Muscle layer of duodenum (tissue), 2 donors: ENCODE results near the gene YIPF5.

Experiments used
- H3K27ac ChIP-seq: one replicate; pipeline ENCODE4 v1.7.0; 2013; ENCODE audit warnings: mild to moderate bottlenecking, low read length
- H3K27me3 ChIP-seq: one replicate; pipeline ENCODE4 v1.7.0; 2013; ENCODE audit warnings: low read depth, mild to moderate bottlenecking, control low read depth, low read length
- H3K36me3 ChIP-seq, 2 donors: one replicate each; pipeline ENCODE4 v1.7.0; 2013; ENCODE audit warnings: low read length in 2 of 2, control low read depth in 1 of 2, mild to moderate bottlenecking in 1 of 2; ENCODE audit not compliant: insufficient read depth in 2 of 2, control insufficient read depth in 1 of 2
- H3K4me1 ChIP-seq, 2 donors: one replicate each; pipeline ENCODE4 v1.7.0; 2013; ENCODE audit warnings: low read length in 2 of 2, mild to moderate bottlenecking in 2 of 2, control low read depth in 1 of 2, moderate library complexity in 1 of 2; ENCODE audit not compliant: insufficient read depth in 2 of 2, control insufficient read depth in 1 of 2
- H3K4me3 ChIP-seq, 2 donors: one replicate each; pipeline ENCODE4 v1.7.0; 2013; ENCODE audit warnings: low read length in 2 of 2, low read depth in 1 of 2, mild to moderate bottlenecking in 1 of 2
- H3K9me3 ChIP-seq, 2 donors: one replicate each; pipeline ENCODE4 v1.7.0; 2013; ENCODE audit warnings: low read length in 2 of 2, control low read depth in 1 of 2, mild to moderate bottlenecking in 1 of 2; ENCODE audit not compliant: control insufficient read depth in 1 of 2
- donor health status: healthy.

The YIPF5 gene

DNA sequence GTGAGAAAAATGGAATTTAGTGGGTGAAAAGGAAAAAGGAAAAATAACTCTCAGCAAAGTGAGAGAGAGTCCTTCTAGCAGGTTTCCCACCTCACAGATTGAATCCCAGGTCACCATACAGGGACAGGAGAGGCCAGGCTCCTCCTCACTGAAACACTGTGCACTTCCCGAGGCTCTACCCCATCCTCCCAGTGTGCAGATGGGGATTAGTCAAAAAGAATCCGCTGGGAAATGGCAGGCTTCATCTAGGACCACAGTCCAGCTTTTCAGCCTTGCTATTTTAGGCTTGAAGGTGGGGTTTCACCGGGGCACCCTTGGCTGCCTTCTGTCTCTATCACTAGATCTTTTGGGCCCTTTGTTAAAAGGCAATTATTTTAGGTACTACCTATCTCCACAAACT lies 47.8 kb downstream of the YIPF5 start:
- Histone ChIP-seq H3K4me1 (no peaks in the 10 kb centered on the region), H3K27ac (no peak overlapping the region), H3K9me3 (peaks cover 0 to 4% of the 10 kb centered on the region in 2 donors), H3K27me3 (no peaks in the 10 kb centered on the region), H3K36me3 (no peaks in the 10 kb centered on the region), H3K4me3 (no peak overlapping the region)

DNA sequence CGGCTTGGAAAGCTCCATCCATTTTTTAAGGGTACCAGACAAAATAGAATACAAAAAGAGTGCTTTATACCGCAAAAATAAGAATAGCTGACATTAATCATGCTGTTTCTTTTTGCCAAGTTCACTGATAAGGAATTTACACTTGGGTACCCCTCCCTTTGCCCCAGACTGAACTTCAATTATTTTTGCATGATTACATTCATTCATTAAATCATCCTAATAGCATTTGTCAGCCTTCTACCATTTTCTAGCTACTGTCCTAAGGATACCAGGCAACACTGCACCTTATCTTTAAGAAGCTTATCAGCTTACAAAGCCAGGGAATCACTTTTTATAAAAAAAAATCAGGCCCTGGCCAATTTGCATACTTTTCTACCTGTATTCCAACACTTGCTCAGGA lies 48.4 kb downstream of the YIPF5 start:
- no peaks in the 10 kb centered on the region for H3K4me1 ChIP-seq
- H3K27ac ChIP-seq: no peak overlapping the region
- no peaks in the 10 kb centered on the region for H3K36me3 ChIP-seq
- no peak overlapping the region for H3K4me3 ChIP-seq
- no peaks in the 10 kb centered on the region for H3K27me3 ChIP-seq
- peaks cover 0 to 4% of the 10 kb centered on the region in 2 donors for H3K9me3 ChIP-seq

DNA sequence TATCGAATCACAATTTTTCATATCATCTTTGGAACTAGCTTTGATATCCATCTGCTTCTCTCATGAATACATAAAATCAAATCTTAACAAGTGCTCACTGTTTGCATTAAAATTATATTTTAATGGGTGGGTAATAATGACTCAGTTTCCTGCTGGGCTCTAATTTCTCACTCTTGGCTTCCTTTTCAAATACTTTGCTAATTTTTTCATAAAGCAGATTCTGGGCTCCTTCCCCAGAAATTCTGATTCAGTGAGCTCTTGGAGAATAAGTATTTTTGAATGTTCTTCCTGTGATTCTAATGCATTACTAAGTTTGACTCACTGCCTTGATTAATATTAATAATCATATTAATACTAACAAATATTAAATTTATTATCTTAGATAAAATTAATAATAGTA lies 48.9 kb downstream of the YIPF5 start:
- peaks cover 0 to 4% of the 10 kb centered on the region in 2 donors for H3K9me3 ChIP-seq
- no peak overlapping the region for H3K4me3 ChIP-seq
- H3K27me3 ChIP-seq: no peaks in the 10 kb centered on the region
- no peaks in the 10 kb centered on the region for H3K4me1 ChIP-seq
- H3K36me3 ChIP-seq: no peaks in the 10 kb centered on the region
- no peak overlapping the region for H3K27ac ChIP-seq

DNA sequence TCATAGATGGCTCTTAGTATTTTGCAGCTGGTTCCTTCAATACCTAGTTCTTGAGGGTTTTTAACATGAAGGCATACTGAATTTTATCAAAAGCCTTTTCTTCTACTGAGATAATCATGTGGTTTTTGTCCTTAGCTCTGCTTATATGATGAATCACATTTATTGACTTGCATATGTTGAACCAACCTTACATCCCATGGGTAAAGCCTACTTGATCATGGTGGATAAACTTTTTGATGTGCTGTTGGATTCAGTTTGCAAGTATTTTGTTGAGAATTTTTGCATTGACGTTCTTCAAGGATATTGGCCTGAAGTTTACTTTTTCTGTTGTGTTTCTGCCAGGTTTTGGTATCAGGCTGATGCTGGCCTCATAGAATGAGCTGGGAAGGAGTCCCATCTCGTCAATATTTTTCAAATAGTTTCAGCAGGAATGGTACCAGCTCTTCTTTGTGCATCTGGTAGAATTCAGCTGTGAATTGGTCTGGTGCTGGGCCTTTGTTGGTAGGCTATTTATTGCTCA lies 49.7 kb downstream of the YIPF5 start:
- peaks cover 0 to 4% of the 10 kb centered on the region in 2 donors for H3K9me3 ChIP-seq
- H3K27ac ChIP-seq: no peak overlapping the region
- no peak overlapping the region for H3K4me3 ChIP-seq
- no peaks in the 10 kb centered on the region for H3K36me3 ChIP-seq
- H3K27me3 ChIP-seq: no peaks in the 10 kb centered on the region
- no peaks in the 10 kb centered on the region for H3K4me1 ChIP-seq

DNA sequence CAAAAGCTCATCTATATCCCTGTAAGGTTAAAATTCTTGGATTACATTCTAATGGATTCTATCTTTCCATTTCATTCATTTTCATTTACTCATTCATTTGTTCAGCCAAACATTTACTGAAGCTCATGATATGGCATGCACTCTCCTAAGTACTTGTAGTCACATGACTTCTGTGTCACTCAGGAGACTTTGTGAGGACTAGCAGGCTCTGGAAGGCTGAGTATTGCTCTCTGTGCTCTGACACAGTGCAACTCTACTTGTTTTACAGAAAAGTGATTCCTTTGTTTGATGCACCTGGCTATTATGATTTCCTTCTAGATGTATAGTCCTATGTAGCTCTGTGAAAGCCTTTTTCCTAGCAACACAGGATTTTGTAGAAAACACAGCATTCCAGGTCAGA lies 53.0 kb downstream of the YIPF5 start:
- H3K4me3 ChIP-seq: no peak overlapping the region
- no peak overlapping the region for H3K27ac ChIP-seq
- no peaks in the 10 kb centered on the region for H3K4me1 ChIP-seq
- H3K9me3 ChIP-seq: peaks cover 0 to 4% of the 10 kb centered on the region in 2 donors
- no peaks in the 10 kb centered on the region for H3K36me3 ChIP-seq
- no peaks in the 10 kb centered on the region for H3K27me3 ChIP-seq

DNA sequence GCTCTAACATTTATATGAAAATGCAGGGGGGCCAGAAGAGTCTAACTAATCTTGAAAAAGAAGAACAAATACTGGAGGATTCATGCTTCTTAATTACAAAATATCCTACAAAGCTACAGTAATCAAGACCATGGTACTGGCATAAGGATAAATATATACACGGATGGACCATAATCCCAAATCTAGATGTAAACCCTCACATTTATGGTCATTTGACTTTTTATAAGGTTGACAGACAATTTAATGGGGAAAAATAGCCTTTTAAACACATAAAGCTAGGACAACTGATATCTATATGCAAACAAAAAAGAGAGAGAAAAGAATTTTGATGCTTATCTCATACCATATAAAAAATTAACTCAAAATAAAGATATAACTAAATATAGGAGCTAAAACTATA lies 55.9 kb downstream of the YIPF5 start:
- Histone ChIP-seq H3K27ac (no peak overlapping the region), H3K36me3 (no peaks in the 10 kb centered on the region), H3K27me3 (no peaks in the 10 kb centered on the region), H3K9me3 (peaks cover 0 to 4% of the 10 kb centered on the region in 2 donors), H3K4me1 (no peaks in the 10 kb centered on the region), H3K4me3 (no peak overlapping the region)
